Heart left ventricle (tissue), 13 donors: ENCODE data around the gene TNFAIP2.

ENCODE experiments used
- POLR2A ChIP-seq, 2 donors: fragments of 450-650 bp; IDR thresholded peaks; one replicate each; pipeline ENCODE4 v1.6.1; 2017; ENCODE audit warnings: antibody characterized with exemption in 2 of 2, mild to moderate bottlenecking in 2 of 2, moderate library complexity in 2 of 2
- TF ChIP-seq, protein P1 (sequence below), 12 donors: fragments of 200-600 bp; sonication (generic) in 4 of 12; IDR thresholded peaks; one replicate each; pipeline versions ENCODE4 v1.5.0 to v1.8.0; 2018 to 2022; ENCODE audit warnings: antibody characterized with exemption in 12 of 12, mild to moderate bottlenecking in 5 of 12
- donor health status: ischemic (EF 13 %, LVEDD 7.1; RV severe dilation, severe dysfunction).
- donor health status: DM: no; HTN: yes; CAD: no.
- donor health status: DM: no; HTN: no; CAD: no.
- donor health status: ischemic (EF 25% LVEDD 6.9; RV normal size, moderate dysfunction).
- donor health status: ischemic (EF 25% LVEDD 5.7; RV mildly dilated, moderate dysfunction).
- donor health status: ischemic (EF 35%, LVEDD 5.7; RV mildly dilated, moderate dysfunction).
- donor health status: nonischemic (EF 11% LVEDD 7.7; RV severe dilation, severe dysfunction).
- donor health status: DM: yes; HTN: yes; CAD: no.
- donor health status: PGD.
- donor health status: ischemic (EF 29% LVEDD 5.4; RV normal size, mild dysfunction).
- donor health status: nonischemic (EF 23%, LVEDD 6.1; RV moderate dilation, normal function).

DNA sequence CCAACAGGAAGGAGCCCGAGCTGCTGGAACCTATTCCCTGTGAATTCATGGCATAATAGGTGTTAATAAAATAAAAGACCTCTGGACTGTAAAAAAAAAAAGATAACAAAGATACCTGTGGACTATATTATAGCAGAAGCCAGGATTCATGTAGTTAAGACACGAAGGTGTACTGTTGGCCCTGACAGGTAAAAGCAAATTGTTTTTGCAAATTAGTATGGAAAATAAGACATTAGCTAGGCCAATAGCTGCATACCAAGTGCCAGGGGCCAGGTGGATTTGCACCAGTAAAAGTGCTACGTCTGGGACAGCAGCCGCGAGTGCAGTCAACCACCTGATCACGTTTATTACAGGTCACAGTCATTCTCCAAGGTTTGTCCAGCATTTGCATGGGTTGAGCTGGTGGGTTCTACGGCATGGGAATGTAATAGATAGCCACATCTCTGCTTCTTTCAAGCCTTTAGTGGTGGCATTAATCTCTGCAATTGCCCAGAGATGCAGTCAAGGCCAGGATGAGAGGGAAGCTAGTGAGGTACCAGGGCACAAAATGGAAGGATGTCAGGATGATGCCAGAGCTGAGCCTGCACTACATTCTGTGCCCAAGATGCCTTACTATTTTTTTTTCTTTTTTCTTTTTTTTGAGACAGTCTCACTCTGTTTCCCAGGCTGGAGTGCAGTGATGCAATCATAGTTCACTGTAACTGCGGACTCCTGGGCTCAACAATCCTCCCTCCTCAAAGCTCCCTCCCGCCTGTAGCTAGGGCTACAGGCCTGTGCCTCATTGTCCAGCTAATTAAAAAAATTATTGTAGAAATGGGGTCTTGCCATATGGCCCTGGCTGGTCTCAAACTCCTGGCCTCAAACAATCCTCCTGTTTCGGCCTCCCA is 26.3 kb downstream of the TNFAIP2 start:
- TF ChIP-seq, protein P1, sequence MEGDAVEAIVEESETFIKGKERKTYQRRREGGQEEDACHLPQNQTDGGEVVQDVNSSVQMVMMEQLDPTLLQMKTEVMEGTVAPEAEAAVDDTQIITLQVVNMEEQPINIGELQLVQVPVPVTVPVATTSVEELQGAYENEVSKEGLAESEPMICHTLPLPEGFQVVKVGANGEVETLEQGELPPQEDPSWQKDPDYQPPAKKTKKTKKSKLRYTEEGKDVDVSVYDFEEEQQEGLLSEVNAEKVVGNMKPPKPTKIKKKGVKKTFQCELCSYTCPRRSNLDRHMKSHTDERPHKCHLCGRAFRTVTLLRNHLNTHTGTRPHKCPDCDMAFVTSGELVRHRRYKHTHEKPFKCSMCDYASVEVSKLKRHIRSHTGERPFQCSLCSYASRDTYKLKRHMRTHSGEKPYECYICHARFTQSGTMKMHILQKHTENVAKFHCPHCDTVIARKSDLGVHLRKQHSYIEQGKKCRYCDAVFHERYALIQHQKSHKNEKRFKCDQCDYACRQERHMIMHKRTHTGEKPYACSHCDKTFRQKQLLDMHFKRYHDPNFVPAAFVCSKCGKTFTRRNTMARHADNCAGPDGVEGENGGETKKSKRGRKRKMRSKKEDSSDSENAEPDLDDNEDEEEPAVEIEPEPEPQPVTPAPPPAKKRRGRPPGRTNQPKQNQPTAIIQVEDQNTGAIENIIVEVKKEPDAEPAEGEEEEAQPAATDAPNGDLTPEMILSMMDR (IDR thresholded peaks at IDR 0.05) = no peak
- no peak for TF ChIP-seq POLR2A (IDR thresholded peaks at IDR 0.05)
